Panc1 (cell line): ENCODE data around the gene TPST2. TPM values are rescaled to one million over a fixed set of nuclear protein-coding genes. Genes with fewer than 3 reads are reported as not detected.

Experiments used
- ATAC-seq: fragments of 200-7000 bp; cut with Tn5 transposase; 2 replicates; pipeline ENCODE4 v1.9.1; 2020; ENCODE audit warnings: mild to moderate bottlenecking, moderate library complexity
- BruUV-seq: library from RNA; stranded (reverse); fragments of 400-500 nt; replicated peaks from 2 replicates; lab custom pipeline; 2021; lab: Mats Ljungman, UMichigan
- CTCF ChIA-PET: fragments of 300-600 bp; sonication (Branson Sonifier 250); formaldehyde crosslinking; loops from one replicate; lab custom pipeline; 2022; ENCODE audit warnings: antibody characterized with exemption; lab: Charles Lee
- POLR2A ChIA-PET: fragments of 300-600 bp; sonication (Branson Sonifier 250); formaldehyde crosslinking; loops from one replicate; lab custom pipeline; 2022; ENCODE audit warnings: antibody characterized with exemption; lab: Charles Lee
- DNase-seq: peaks from one replicate; pipeline ENCODE4 v3.0.0-alpha.2; 2010; ENCODE audit warnings: low read depth, low spot score
- H3K27ac ChIP-seq: 2 replicates; pipeline ENCODE4 v1.5.1; 2011; ENCODE audit warnings: mild to moderate bottlenecking, low read length, inconsistent platforms
- H3K27me3 ChIP-seq: fragments of 200-500 bp; sonication (Bioruptor generic); 2 replicates; pipeline ENCODE4 v1.6.0; 2014; ENCODE audit warnings: low read length, inconsistent platforms; ENCODE audit not compliant: control insufficient read depth, insufficient read depth
- H3K36me3 ChIP-seq: fragments of 200-500 bp; sonication (Bioruptor generic); 2 replicates; pipeline ENCODE4 v1.5.1; 2014; ENCODE audit warnings: inconsistent platforms, mild to moderate bottlenecking, low read length, moderate library complexity; ENCODE audit not compliant: control insufficient read depth, insufficient read depth
- H3K4me1 ChIP-seq: 2 replicates; pipeline ENCODE4 v1.5.1; 2011; ENCODE audit warnings: inconsistent platforms, mild to moderate bottlenecking, low read length, moderate library complexity; ENCODE audit not compliant: control insufficient read depth, insufficient read depth
- H3K4me3 ChIP-seq, 2 experiments: 2 replicates each; pipeline ENCODE4 v1.5.1; 2011 to 2012; ENCODE audit warnings: low read depth in 2 of 2, low read length in 2 of 2, mild to moderate bottlenecking in 2 of 2, inconsistent platforms in 1 of 2, moderate library complexity in 1 of 2
- H3K9me3 ChIP-seq: fragments of 200-500 bp; sonication (Bioruptor generic); 2 replicates; pipeline ENCODE4 v1.5.1; 2014; ENCODE audit warnings: low read depth, mild to moderate bottlenecking, inconsistent platforms, low read length, moderate library complexity; ENCODE audit not compliant: control insufficient read depth, insufficient read depth
- POLR2AphosphoS5 ChIP-seq: IDR thresholded peaks from 2 replicates; pipeline ENCODE4 v1.6.1; 2012; ENCODE audit warnings: mild to moderate bottlenecking, low read depth, low read length, moderate library complexity
- REST ChIP-seq, 2 experiments: IDR thresholded peaks; 2 replicates each; pipeline ENCODE4 v1.6.1; 2011 to 2012; ENCODE audit warnings: low read depth in 2 of 2, control low read depth in 1 of 2, low read length in 1 of 2, mild to moderate bottlenecking in 1 of 2, moderate library complexity in 1 of 2; ENCODE audit not compliant: insufficient read depth in 1 of 2
- SIN3A ChIP-seq: IDR thresholded peaks from 2 replicates; pipeline ENCODE4 v1.6.1; 2012; ENCODE audit warnings: low read depth, mild to moderate bottlenecking, low read length, moderate library complexity, borderline replicate concordance; ENCODE audit not compliant: insufficient read depth
- TCF7L2 ChIP-seq: IDR thresholded peaks from 2 replicates; pipeline ENCODE4 v1.6.1; 2011; ENCODE audit warnings: mild to moderate bottlenecking, low read depth, low read length, inconsistent platforms
- in situ Hi-C: cut with HindIII; loops from 2 replicates; pipeline ENCODE4 v1.10.0; 2016; ENCODE audit warnings: low sequenced_read_pairs, low pct_unique_long_range_greater_than_20kb
- intact Hi-C: fragments of 100-400 bp; cut with micrococcal nuclease; formaldehyde crosslinking; loops from one replicate; pipeline ENCODE4 v1.10.0; 2022; ENCODE audit not compliant: unreplicated experiment
- total RNA-seq: library from RNA; stranded (reverse); gene quantifications from one replicate; pipeline ENCODE4 v1.2.1, GENCODE V29; 2021; ENCODE audit not compliant: unreplicated experiment
- TF ChIP-seq, protein P1 (sequence below): fragments of 450-650 bp; IDR thresholded peaks from 2 replicates; pipeline ENCODE4 v1.5.1; 2017; ENCODE audit warnings: mild to moderate bottlenecking

Gene TPST2
- total RNA-seq, 1 experiment from 2014 or later, result 7.1 TPM

DNA sequence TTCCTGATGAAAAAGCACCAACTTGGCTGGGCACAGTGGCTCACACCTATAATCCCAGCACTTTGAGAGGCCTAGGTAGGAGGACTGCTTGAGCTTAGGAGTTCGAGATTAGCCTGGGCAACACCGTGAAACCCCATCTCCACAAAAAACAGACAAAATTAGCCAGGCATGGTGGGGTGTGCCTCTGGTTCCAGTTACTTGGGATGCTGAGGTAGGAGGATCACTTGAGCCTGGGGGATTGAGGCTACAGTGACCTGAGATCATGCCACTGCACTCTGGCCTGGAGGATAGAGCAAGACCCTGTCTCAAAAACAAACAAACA, 109.4 kb downstream of the TPST2 start:
- H3K27ac ChIP-seq, result no peak overlapping the region
- H3K27me3 ChIP-seq, result no peaks in the 10 kb centered on the region
- BruUV-seq, result no TSS peak
- ChIA-PET CTCF (no interaction called here), POLR2A (interaction anchor here (0.6 kb wide), 1 partner anchor 18 kb away, joined by 3 read pairs; no protein-coding TSS in a partner anchor)
- in situ Hi-C loops (no loop called here), intact Hi-C loops (no loop called here)
- H3K4me3 ChIP-seq, result peak overlapping the region in 1 of 2 experiments; percentile 43; a peak in 2 of 4 replicates
- H3K36me3 ChIP-seq, result peaks cover 2% of the 10 kb centered on the region
- peaks cover 31% of the 10 kb centered on the region for H3K4me1 ChIP-seq
- ATAC-seq (no peak), DNase-seq (no peak)
- no peak for TF ChIP-seq POLR2AphosphoS5
- no peak for TF ChIP-seq TCF7L2
- no peak for TF ChIP-seq REST (IDR thresholded peaks at IDR 0.05; ENCODE audit: insufficient read depth in 1 of 2, low read depth in 2 of 2, low read length in 1 of 2)
- TF ChIP-seq, protein P1, sequence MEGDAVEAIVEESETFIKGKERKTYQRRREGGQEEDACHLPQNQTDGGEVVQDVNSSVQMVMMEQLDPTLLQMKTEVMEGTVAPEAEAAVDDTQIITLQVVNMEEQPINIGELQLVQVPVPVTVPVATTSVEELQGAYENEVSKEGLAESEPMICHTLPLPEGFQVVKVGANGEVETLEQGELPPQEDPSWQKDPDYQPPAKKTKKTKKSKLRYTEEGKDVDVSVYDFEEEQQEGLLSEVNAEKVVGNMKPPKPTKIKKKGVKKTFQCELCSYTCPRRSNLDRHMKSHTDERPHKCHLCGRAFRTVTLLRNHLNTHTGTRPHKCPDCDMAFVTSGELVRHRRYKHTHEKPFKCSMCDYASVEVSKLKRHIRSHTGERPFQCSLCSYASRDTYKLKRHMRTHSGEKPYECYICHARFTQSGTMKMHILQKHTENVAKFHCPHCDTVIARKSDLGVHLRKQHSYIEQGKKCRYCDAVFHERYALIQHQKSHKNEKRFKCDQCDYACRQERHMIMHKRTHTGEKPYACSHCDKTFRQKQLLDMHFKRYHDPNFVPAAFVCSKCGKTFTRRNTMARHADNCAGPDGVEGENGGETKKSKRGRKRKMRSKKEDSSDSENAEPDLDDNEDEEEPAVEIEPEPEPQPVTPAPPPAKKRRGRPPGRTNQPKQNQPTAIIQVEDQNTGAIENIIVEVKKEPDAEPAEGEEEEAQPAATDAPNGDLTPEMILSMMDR, result no peak
- no peak for TF ChIP-seq SIN3A
- no peaks in the 10 kb centered on the region for H3K9me3 ChIP-seq

GRCh38 chr22:26479792-26480610, 109.9 kb downstream of the TPST2 start:
- intact Hi-C loops, result no loop called here
- TF ChIP-seq TCF7L2, result no peak
- TF ChIP-seq POLR2AphosphoS5, result no peak
- TF ChIP-seq SIN3A, result no peak
- TF ChIP-seq, protein P1, result no peak
- no peak for TF ChIP-seq REST (IDR thresholded peaks at IDR 0.05; ENCODE audit: insufficient read depth in 1 of 2, low read depth in 2 of 2, low read length in 1 of 2)
- H3K4me1 ChIP-seq, result peaks cover 30% of the 10 kb centered on the region
- in situ Hi-C loops, result no loop called here
- ATAC-seq (no peak), DNase-seq (no peak)
- BruUV-seq, result no TSS peak
- H3K36me3 ChIP-seq, result peaks cover 2% of the 10 kb centered on the region
- CTCF ChIA-PET, result no interaction called here
- peak overlapping the region; percentile 27 to 43 for H3K4me3 ChIP-seq
- POLR2A ChIA-PET, result interaction anchor here (0.6 kb wide), 1 partner anchor 17 kb away, joined by 3 read pairs; no protein-coding TSS in a partner anchor
- no peaks in the 10 kb centered on the region for H3K27me3 ChIP-seq
- peak overlapping the region; percentile 69; the same call in 1 of the 2 replicates for H3K27ac ChIP-seq
- no peaks in the 10 kb centered on the region for H3K9me3 ChIP-seq
